DOHH2 (cell line): Measurements from ENCODE around the gene PPP6R3.

Source experiments
- H3F3A ChIP-seq: fragments of 200-600 bp; sonication (generic), shearing (Covaris generic); 2 replicates; pipeline ENCODE4 v1.6.0; 2016; ENCODE audit warnings: antibody characterized with exemption, mild to moderate bottlenecking; ENCODE audit not compliant: control insufficient read depth, insufficient read depth
- H3K27ac ChIP-seq: fragments of 200-600 bp; sonication (generic); 2 replicates; pipeline ENCODE4 v1.5.1; 2014; ENCODE audit warnings: low read depth, mild to moderate bottlenecking, low read length, moderate library complexity
- H3K27me3 ChIP-seq: fragments of 200-600 bp; sonication (generic); 2 replicates; pipeline ENCODE4 v1.6.1; 2014; ENCODE audit warnings: mild to moderate bottlenecking, low read length, mixed read lengths; ENCODE audit not compliant: control insufficient read depth
- H3K36me3 ChIP-seq: fragments of 200-600 bp; sonication (generic); 2 replicates; pipeline ENCODE4 v1.6.1; 2014; ENCODE audit warnings: mild to moderate bottlenecking, low read length, moderate library complexity, mixed read lengths; ENCODE audit not compliant: control insufficient read depth
- H3K4me1 ChIP-seq: fragments of 200-600 bp; sonication (generic); 2 replicates; pipeline ENCODE4 v1.6.1; 2014; ENCODE audit warnings: mild to moderate bottlenecking, low read length, mixed read lengths; ENCODE audit not compliant: control insufficient read depth
- H3K4me2 ChIP-seq: fragments of 200-600 bp; sonication (generic); 2 replicates; pipeline ENCODE4 v1.6.0; 2014; ENCODE audit warnings: mild to moderate bottlenecking, low read length, moderate library complexity
- H3K4me3 ChIP-seq: fragments of 200-600 bp; sonication (generic); 2 replicates; pipeline ENCODE4 v1.5.1; 2014; ENCODE audit warnings: mild to moderate bottlenecking, low read length, mixed read lengths
- H3K79me2 ChIP-seq: fragments of 200-600 bp; sonication (generic); 2 replicates; pipeline ENCODE4 v1.6.1; 2014; ENCODE audit warnings: mild to moderate bottlenecking, low read length, mixed read lengths; ENCODE audit not compliant: control insufficient read depth
- H3K9me2 ChIP-seq: fragments of 200-600 bp; sonication (generic); replicated peaks from 2 replicates; pipeline ENCODE4 v1.6.1; 2014; ENCODE audit warnings: mild to moderate bottlenecking, low read length, mixed read lengths; ENCODE audit not compliant: control insufficient read depth
- H3K9me3 ChIP-seq: fragments of 200-600 bp; sonication (generic); 2 replicates; pipeline ENCODE4 v1.6.1; 2014; ENCODE audit warnings: antibody characterized with exemption, low read length, mixed read lengths; ENCODE audit not compliant: control insufficient read depth, insufficient read depth
- H4K20me1 ChIP-seq: fragments of 200-600 bp; sonication (generic); 2 replicates; pipeline ENCODE4 v1.6.0; 2014; ENCODE audit warnings: low read depth, mild to moderate bottlenecking, antibody characterized with exemption, low read length, moderate library complexity; ENCODE audit not compliant: control insufficient read depth, insufficient read depth
- CTCF ChIP-seq: fragments of 200-600 bp; sonication (generic); IDR thresholded peaks from one replicate; pipeline ENCODE4 v1.5.1; 2014; ENCODE audit warnings: antibody characterized with exemption, mild to moderate bottlenecking, low read depth, low read length; ENCODE audit not compliant: poor library complexity, severe bottlenecking
- EZH2phosphoT487 ChIP-seq: fragments of 200-600 bp; sonication (generic); IDR thresholded peaks from 2 replicates; pipeline ENCODE4 v1.6.1; 2017; ENCODE audit warnings: borderline replicate concordance, mild to moderate bottlenecking, antibody characterized with exemption, low read length, moderate library complexity, mixed read lengths

Gene PPP6R3

DNA sequence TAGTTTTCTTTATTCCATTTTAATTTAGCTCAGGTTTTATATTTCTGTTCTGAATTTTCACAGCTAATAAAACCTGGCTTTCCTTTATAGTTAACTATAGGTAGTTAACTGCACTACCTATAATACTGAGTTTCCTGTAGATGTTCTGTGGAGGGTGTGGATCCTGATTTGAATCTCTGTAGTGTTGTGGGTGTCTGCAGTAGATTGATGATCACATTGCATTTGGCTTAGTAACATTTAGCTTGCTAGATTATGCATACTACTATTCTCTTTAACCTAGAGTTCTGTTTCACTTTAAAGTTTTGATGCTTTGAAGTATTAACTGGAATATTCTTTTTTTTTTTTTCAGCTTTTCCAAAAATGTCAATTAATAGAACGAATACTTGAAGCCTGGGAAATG, 110.1 kb downstream of the PPP6R3 start:
- Histone ChIP-seq H4K20me1 (0 out of 2 replicates have a peak, but pooled peaks cover 6% of the 10 kb centered on the region), H3K9me2 (no peaks in the 10 kb centered on the region), H3K4me1 (no peaks in the 10 kb centered on the region), H3K79me2 (peaks cover 8% of the 10 kb centered on the region), H3K4me2 (no peak overlapping the region), H3K27me3 (no peaks in the 10 kb centered on the region), H3K27ac (no peak overlapping the region), H3K36me3 (peaks cover 90% of the 10 kb centered on the region), H3K4me3 (no peak overlapping the region), H3K9me3 (no peaks in the 10 kb centered on the region), H3F3A (no peaks in the 10 kb centered on the region; the same call in 1 of the 2 replicates)
- no peak for TF ChIP-seq EZH2phosphoT487

- H3K9me3 ChIP-seq, result no peaks in the 10 kb centered on the region
- no peaks in the 10 kb centered on the region for H3K4me1 ChIP-seq
- H3F3A ChIP-seq, result 0 out of 2 replicates have a peak, but pooled peaks cover 3% of the 10 kb centered on the region
- H3K4me3 ChIP-seq, result no peak overlapping the region
- peaks cover 2% of the 10 kb centered on the region; the same call in 1 of the 2 replicates for H3K79me2 ChIP-seq
- H4K20me1 ChIP-seq, result 0 out of 2 replicates have a peak, but pooled peaks cover 6% of the 10 kb centered on the region
- no peak overlapping the region for H3K4me2 ChIP-seq
- no peak for TF ChIP-seq EZH2phosphoT487
- TF ChIP-seq CTCF, result no peak
- H3K27ac ChIP-seq, result no peak overlapping the region
- peaks cover 93% of the 10 kb centered on the region for H3K36me3 ChIP-seq
- H3K9me2 ChIP-seq, result no peaks in the 10 kb centered on the region
- H3K27me3 ChIP-seq, result no peaks in the 10 kb centered on the region
Measured at GRCh38 chr11:68574308-68574707, 113.8 kb downstream of the PPP6R3 start.

DNA sequence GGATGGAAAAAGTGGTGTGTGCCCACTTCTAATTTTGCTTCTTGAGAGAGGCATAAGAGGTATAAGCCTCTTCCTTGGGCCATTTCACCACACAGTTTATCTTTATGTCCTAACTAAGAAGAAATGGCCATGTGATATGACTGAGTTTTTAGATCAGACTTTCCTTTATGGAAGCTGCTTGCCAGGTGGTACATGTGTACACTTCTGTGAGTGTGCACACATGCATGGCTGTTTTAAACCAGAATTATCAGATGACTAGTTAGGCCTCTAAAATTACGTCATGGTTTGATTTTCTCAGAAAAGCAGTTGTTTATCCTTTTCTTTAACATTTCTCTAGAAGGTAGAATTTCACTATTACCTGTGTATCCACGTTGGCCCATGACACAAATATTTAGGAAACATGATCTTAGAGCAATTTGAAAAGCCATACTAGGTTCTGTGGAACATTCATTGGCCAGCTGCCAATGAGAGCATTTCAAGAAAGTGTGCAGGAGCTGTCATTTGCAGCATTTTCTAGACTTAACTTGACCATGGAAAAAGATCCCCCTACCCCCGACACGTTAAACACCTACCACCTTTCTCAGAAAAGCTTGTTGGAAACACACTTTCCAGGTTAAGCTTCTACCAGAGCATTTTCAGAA, 114.6 kb downstream of the PPP6R3 start:
- no peak overlapping the region for H3K4me2 ChIP-seq
- TF ChIP-seq CTCF (no peak), EZH2phosphoT487 (no peak)
- no peak overlapping the region for H3K4me3 ChIP-seq
- H4K20me1 ChIP-seq, result peaks cover 7% of the 10 kb centered on the region; the same call in 1 of the 2 replicates
- H3K9me3 ChIP-seq, result no peaks in the 10 kb centered on the region
- 0 out of 2 replicates have a peak, but pooled peaks cover 3% of the 10 kb centered on the region for H3F3A ChIP-seq
- no peaks in the 10 kb centered on the region for H3K4me1 ChIP-seq
- no peaks in the 10 kb centered on the region for H3K9me2 ChIP-seq
- peaks cover 93% of the 10 kb centered on the region for H3K36me3 ChIP-seq
- H3K27ac ChIP-seq, result no peak overlapping the region
- H3K79me2 ChIP-seq, result peaks cover 2% of the 10 kb centered on the region; the same call in 1 of the 2 replicates
- H3K27me3 ChIP-seq, result no peaks in the 10 kb centered on the region

DNA sequence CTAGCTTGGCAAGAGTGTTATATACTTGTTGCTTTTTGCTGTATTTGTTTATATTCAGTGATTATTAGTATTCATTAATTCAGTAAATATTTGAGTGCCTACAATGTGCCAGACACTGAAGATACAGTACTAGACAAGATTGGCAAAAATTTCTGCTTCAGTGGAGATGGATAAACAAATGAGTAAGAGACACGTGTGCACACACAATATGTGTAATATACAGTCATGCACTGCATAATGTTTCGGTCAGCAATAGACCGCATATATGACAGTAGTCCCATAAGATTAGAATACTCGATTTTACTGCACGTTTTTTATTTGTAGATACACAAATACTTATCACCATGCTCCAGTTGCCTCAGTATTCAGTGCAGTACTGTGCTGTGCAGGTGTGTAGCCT, 118.9 kb downstream of the PPP6R3 start:
- Histone ChIP-seq H3K36me3 (peaks cover 92% of the 10 kb centered on the region), H3K27ac (no peak overlapping the region), H3K4me1 (peaks cover 8% of the 10 kb centered on the region), H3F3A (0 out of 2 replicates have a peak, but pooled peaks cover 11% of the 10 kb centered on the region), H3K27me3 (no peaks in the 10 kb centered on the region), H3K9me2 (no peaks in the 10 kb centered on the region), H3K9me3 (no peaks in the 10 kb centered on the region), H3K79me2 (peaks cover 7% of the 10 kb centered on the region; the same call in 1 of the 2 replicates), H4K20me1 (peaks cover 12% of the 10 kb centered on the region; the same call in 1 of the 2 replicates), H3K4me3 (no peak overlapping the region), H3K4me2 (no peak overlapping the region)
- TF ChIP-seq CTCF, result no peak
- no peak for TF ChIP-seq EZH2phosphoT487
